HG03045 (cell line): ENCODE measurements around the gene ABHD6.
"Not testable (repeated sequence)": the region's sequence is repeated elsewhere in the genome, so short reads cannot be mapped to it uniquely, and the experiment has no call there.

Experiments
- ATAC-seq: cut with Tn5 transposase; IDR thresholded peaks from one replicate; pipeline ENCODE4 v1.9.1; 2021; ENCODE audit warnings: mild to moderate bottlenecking, moderate library complexity; ENCODE audit not compliant: unreplicated experiment

Gene ABHD6, protein sequence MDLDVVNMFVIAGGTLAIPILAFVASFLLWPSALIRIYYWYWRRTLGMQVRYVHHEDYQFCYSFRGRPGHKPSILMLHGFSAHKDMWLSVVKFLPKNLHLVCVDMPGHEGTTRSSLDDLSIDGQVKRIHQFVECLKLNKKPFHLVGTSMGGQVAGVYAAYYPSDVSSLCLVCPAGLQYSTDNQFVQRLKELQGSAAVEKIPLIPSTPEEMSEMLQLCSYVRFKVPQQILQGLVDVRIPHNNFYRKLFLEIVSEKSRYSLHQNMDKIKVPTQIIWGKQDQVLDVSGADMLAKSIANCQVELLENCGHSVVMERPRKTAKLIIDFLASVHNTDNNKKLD

DNA sequence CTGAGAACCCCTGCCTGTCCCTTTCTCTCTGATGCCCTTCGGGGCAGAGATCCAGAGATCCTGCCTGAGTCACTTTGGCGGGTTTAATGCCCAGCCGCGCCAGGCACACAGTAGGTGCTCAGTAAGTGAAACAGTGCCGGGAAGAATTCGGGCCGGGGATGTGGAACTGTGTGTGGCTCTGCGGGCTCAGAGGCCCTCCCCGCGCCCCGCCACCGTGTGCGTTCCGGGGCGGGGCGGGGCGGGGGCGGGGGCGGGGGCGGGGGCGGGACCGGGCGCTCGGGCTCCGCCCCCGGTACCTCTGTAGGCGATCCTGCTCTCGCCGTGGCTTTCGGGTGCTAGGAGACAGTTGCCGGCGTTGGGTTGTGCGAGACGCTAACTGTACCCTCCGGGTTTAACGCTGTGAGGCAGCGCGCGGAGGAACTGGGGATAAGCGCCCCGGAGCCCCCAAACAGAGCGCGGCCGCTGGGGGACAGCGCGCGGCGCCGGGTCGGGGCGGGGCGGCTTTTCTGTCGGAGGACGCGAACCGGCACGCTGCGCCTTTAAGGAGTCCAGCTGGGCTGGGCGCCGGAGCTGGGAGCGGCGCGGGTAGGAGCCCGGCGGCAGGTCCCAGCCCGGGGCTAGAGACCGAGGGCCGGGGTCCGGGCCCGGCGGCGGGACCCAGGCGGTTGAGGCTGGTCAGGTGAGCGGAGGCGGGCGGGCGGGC, at the start of gene ABHD6:
ABHD6 (plus strand) TSS at position 555 of the 703 bp plus-strand sequence. CDS start 18,795 bp downstream, outside the sequence.
- ATAC-seq = peak; percentile 85

DNA sequence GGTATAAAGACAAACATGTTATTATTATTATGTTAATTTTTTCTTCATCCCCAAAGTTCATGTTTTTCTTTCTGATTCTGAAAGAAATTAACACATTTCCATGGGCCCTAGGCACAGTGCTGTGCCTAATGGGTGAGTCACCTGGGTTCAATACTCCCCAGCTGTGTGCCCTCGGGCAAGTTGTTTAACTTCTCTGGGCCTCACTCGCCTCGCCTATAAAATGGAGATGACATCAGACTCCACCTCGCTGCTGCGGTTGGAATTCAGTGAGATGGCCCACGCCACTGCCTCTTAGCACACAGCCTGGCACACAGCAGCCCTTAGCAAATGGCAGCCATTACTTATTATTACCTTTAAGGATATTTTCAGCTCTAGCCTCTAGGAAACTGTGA, 49.4 kb upstream of the ABHD6 start:
- no peak for ATAC-seq

DNA sequence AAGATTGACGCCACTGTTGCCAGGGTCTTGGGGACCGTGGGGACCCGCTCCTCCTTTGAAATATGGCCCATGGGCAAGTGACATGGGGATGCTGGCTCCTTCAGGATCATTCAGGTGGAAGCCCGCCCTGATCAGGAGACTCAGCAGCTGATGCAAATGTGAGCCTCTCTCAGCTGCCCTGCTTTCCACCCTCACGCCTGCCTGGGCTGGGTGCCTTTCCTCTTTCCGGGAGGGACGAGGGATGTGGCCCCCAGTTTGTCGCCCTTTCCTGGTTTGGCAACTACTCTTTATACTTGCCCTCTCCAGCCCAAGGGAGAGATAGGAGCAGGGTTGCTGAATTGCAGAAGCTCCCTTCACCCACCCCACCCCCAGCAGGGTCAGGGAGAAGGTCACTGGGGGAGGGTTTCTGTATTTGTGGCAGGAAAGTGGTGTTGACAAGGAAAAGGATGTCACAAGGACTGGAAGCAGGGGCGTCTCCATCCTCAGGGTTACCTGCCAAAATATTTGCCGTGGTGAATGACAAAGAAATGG, 48.6 kb upstream of the ABHD6 start:
- ATAC-seq = no peak

DNA sequence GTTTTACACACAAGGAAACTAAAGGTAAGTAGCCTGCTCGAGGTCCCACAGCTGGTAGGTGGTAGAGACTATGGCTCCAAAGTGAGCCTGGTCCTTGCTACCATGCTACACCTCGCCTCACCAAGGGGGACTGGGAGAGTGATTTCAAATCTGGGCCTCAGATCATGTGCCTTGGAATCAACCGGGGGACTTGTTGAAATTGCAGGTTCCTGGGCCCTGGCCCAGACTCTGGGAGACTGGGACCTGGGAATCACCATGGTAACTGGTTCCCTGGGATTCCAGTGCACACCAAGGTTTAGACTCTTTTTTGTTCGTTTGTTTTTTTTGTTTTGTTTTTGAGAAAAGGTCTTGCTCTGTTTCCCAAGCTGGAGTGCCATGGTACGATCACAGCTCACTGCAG, 47.9 kb upstream of the ABHD6 start:
- no peak for ATAC-seq

DNA sequence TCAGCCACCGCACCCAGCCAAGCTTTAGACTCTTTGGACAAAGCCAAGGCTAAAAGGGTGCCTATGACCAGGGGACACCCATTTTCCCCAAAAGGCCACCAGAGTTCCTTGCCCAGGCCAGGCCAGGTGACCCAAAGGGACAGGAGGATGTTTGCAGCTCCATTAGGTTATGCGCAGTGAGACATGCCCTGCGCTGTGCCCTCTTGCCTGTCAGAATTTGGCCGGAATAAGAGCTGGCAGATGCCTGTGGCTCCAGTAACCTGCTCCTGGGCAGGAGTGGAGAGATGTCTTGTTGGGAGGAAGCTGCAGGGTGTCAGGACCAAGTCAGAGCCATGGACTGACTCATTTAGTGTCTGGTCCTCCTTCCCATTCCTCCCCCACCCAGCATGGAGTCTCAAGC, 47.3 kb upstream of the ABHD6 start:
- no peak for ATAC-seq

DNA sequence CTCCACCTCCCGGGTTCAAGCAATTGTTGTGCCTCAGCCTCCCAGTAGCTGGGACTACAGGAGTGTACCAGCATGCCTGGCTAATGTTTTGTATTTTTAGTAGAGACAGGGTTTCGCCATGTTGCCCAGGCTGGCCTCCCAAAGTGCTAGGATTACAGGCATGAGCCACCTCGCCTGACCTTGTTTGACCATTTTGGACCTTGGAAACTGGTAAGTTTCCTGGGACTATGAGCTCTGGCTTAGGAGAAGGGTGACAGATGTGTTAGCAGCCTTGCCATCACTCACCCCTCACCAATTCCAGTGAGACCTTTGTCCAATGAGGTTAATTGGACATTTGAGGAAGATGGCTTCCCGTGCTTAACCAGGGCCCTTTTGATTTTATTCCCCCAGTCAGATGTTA, 46.7 kb upstream of the ABHD6 start:
- no peak for ATAC-seq

DNA sequence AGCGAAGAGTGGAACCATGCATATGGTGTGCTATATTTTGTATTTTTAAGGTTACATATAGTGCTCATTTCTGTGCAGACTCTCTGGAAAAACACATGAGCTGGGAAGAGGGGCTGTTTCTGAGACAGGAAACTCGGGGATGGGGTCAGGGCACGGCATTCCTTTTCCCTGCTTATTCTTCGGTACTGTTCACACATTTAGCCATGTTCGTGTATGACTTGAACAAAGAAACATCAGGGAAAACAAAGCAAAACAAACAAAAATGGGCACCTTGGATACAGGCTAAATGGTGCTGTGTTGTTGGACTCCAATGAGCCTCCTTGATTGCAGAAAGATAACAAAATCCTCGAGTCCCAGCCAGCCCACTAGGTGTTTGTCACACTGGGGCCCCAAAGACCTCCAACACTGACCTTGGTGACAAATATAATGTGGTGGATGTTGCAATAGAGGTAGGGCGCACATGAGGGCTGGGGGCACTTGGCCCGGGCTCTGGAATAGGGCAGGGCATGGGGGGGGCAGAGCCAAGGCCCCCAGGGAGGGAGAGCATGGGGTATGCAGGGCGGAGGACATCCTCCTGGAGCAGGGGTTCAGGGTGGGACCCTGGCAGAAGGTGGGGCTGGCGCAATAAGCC, 46.1 kb upstream of the ABHD6 start:
- no peak for ATAC-seq

DNA sequence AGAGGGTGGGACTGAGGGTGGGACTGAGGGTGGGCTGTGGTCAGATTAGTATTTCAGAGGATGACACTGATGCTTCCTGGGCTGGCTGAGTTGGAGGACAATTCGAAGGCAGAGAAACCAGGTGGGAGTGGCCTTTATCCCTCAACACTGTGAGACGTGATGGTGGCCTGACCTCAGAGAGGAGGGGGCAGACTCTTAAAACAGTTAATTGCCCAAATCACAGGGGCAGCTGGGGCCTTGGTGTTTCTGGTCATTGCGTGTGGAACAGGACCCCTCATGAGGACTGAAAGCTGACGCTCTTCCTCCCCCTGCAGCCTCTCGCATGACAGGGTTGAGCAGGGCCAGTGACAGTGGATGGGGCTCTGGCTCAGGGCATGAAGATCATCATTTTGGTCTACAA, 45.5 kb upstream of the ABHD6 start:
- no peak for ATAC-seq

DNA sequence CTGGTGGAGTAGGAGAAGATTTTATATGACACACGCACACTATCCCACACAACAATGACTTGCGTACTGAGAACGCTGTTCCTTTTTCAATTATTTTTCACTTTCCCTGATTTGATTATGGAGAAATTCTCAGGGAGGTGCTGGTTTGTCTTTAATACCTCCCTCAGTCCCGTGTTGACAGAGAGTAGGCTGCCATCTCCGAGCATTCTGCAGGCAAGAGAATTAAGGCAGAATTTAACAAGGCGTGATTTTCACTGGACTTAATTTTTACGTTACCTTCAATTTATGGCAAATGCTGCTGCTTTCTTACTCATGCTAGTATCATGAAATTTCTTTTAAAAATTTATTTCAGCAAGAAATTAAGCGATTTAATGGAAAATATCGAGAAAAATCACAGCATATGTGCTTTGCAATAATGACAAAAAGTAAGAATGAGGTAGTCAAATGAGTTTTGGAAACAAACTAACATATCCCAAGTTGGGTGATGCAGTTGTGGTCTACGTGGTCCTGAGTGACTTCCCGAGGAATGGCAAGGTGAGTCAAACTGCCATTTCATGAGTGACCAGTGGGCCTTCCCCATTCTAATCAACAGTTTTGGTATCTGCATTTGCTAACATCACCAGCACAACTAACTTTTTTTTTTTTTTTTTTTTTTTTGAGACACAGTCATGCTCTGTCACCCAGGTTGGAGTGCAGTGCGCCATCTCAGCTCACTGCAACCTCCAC, 43.7 kb upstream of the ABHD6 start:
- ATAC-seq = no peak

DNA sequence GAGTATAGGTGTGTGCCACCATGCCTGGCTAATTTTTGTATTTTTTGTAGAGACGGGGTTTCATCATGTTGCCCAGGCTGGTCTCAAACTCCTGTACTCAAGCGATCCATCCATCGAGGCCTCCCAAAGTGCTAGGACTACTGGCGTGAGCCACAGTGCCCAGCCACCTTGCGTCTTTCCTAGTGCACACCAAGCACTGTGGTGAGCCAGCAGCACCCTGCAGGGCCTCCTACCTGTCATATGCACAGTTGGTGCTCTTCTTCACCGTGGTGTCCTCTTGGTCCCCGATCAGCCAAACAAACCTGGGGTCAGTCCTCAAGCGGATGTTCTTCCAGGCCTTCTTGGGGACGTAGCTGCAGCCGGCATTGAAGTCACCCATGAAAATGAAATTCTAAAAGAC, 40.0 kb upstream of the ABHD6 start:
- no peak for ATAC-seq

DNA sequence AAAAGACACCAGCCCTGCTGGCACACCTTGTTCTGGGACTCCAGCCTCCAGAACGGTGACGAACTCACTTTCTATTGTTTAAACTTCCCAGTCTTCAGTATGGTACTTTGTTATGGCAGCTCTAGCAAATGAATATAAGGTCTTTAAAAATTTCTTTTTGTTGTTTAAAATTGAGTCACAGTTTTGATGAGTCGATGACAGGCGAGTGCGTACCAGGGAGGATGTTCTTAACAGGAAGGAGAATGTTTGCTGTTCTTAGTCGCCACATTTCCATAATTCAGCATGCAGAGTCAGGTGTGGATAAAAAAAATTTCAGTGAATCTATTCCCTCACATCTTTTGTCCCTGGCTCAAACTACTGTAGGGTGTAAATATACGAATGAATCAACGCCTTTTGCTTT, 39.2 kb upstream of the ABHD6 start:
- no peak for ATAC-seq

DNA sequence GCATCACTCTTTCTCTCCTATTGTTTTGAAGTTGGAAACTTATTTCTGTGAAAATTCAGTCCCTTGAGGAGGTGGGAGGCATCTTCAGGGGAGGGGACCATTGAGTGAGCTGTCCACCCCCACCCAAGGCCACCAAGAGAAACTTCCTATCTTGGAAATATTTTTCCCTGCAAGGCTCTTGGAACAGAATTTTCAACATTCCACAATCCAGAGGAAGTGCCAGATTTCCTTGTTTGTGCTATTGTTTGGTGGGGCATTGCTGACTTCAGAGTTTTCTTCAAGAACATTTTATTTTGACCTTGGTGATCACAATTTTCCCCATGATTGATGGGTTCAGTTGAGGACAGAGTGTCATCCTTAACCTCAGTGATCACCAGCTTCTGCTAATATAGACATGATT, 38.8 kb upstream of the ABHD6 start:
- ATAC-seq = no peak

DNA sequence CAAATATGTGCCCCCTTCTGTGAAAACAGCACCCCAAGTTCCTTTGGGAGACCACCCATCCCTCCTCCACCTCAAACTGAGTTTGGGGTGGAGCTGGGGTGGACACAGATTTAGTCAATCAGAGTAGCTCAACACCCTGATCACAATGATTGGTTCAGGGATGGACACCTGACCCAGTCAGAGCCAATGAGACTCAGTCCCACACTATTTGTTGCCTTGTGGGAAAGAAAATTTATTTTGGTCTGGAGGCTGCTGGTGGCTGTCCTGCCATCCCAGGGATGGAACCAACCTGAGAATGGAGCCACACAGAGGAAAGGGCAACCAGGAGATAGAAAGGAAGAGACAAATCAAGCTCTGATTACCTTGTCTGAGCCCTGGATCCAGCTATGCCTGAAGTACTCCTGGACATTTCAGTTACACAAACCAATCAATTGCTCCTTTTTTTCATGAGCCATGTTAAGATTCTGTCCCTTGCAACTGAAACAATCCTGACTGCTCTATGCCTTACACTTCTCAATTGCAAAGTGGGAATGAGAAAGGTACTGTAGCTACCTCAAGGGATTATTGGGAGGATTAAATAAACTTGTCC, 37.4 kb upstream of the ABHD6 start:
- ATAC-seq = no peak

DNA sequence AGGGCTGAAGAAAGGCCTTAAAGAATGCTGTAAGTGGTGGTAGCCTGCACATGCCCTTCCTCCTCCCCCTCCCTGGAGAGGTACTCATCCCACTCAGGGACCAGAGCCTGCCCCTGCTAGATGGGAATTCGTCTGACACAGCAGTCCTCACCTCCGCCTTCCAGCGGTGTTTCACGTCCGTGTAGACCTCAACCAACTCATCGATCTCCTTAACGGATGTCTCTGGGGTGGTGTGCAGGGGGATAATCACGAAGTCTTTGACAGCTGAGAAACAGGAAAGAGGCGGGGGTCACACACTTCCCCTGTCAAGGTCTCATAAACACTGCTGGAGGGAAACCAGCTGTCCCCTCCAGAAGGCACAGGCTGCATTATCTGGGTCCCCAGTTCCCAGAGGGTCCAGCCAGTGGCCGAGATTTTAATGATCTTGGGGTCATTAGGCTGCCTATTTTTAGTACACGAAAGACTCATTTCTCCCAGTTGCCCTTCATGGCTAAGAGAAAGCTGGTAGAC, 36.7 kb upstream of the ABHD6 start:
- no peak for ATAC-seq

DNA sequence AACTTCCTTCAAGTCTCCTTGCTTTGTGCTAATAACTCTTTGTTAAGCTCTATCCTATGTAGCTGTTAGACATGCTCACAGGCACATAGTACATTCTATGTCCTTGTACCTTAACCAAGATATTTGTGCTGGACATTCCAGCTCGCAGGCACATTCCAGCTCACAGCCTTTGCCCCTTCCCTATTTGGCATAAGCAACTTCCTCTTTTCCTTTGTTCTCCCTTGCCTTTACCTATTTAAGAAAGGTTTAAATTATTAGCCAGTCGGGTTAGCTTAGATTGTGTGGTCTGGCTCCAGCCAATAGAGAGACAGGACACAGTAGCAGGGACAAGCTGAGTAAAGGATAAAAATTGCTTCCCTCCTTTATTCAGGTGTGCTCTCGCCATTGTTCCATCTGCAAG, 36.1 kb upstream of the ABHD6 start:
- ATAC-seq = not testable (repeated sequence)

DNA sequence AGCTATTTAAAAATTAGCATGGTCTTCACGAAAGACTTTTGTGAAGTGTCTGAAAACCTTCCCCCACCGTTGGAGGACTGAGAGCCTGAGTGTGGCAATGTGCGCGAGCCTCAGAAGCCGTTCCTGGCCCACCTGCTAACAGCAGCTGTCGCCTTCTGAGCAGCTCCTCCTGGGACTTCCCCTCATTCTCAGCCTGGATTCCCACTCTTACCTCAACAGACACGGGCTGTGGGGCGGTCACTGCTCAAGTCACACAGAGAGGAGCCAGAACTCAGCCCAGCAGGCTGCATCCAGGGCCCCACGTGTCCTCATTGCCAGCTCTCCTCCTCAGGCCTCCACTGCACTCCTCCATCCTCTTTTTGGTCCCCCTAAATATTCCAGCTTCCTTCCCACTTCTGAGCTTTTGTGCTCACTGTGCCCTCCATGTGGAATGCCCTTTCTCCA, 34.7 kb upstream of the ABHD6 start:
- ATAC-seq = peak; percentile 79

DNA sequence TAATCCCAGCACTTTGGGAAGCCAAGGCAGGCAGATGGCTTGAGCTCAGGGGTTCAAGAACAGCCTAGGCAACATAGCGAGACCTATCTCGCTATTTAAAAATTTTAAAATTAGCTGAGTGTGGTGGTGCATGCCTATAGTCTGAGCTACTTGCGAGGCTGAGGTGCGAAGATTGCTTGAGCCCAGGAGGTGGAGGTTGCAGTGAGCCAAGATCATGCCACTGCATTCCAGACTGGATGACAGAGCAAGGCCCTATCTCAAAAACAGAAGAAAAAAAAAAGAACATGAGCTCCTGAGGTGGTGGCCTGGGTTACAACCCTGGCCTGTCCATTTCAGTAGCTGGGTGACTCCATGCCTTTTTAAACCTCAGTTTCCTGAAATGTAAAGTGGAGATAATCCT, 34.1 kb upstream of the ABHD6 start:
- ATAC-seq = no peak

DNA sequence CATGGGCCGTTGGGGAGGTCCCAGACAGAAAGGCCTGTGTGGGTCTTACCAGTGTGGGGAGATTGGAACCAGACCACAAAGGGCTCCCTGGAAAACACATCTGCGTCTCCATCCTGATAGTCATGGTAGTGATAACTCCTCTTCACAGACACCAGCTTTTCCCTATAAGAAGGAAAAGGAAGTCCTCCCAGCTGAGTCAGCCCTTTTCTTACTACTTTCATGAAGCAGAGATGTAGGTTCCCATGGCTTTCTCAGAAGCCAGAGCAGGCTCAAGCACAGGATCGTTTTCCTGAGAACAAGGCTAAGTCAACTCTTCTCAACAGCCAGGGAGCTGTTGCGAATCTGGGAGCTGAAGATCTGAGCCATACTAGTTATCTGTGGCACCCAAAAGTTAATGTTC, 32.9 kb upstream of the ABHD6 start:
- ATAC-seq = no peak

DNA sequence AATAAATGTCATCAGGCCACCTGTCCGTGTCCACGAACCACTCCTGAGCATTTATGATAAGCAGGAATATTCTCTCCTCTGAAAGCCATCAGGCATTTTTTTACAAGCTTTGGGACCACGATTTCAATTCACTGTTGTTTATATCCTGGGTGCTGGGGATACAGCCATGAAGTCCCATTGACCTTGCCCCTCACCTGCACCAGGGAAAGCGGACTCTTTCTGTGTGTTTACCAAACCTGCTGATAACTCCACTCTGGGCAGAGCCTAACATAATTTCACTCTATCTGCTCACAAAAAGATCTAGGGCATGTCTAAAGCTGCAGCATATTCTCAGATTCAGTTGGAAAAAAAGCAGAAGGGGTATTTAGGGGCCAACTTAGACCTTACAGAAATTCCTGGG, 31.6 kb upstream of the ABHD6 start:
- ATAC-seq = no peak

DNA sequence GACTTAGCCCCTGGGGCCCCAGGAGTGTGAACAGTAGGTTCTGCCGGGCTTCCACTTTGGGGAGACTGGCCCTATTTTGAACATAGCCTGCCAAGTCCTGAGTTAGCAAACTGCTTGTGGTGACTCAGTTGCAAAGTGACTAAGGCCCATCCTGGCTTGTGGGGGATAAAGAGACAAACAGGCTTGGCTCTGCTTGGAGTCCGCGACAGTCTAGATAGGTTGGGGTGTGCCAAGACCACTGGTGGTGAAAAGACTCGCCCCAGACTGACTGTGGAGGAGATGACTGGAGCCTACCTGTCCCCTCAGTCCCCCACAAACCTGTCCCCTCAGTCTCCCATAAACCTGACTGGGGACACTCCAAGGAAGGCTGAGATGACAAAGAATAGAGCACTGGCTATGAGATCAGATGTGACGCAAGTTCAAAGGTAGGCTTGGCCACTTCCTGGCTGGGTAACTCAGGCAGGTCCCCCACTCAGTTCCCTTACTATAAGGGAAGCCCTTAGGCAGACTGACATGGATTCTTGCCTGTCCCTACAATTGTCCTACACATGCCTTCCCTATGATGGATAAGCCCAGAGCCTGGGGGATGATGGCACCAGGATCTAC, 31.1 kb upstream of the ABHD6 start:
- ATAC-seq = no peak
